Nephron progenitor cell (in vitro differentiated cells): ENCODE measurements around the gene SLC66A1.
"Not testable (repeated sequence)": the region's sequence is repeated elsewhere in the genome, so short reads cannot be mapped to it uniquely, and the experiment has no call there.

Source experiments
- DNase-seq: peaks from one replicate; pipeline ENCODE4 v3.0.0; 2021
- H3K27ac Mint-ChIP-seq: 2 replicates; pipeline ENCODE4 v1.8.0; 2021; ENCODE audit warnings: mild to moderate bottlenecking, moderate library complexity, mixed read lengths
- H3K27me3 Mint-ChIP-seq: 2 replicates; pipeline ENCODE4 v1.8.0; 2021; ENCODE audit warnings: mild to moderate bottlenecking, low read depth, mixed read lengths; ENCODE audit not compliant: poor library complexity
- H3K36me3 Mint-ChIP-seq: 2 replicates; pipeline ENCODE4 v1.8.0; 2021; ENCODE audit warnings: low read depth, mixed read lengths
- H3K4me1 Mint-ChIP-seq: 2 replicates; pipeline ENCODE4 v1.8.0; 2021; ENCODE audit warnings: mixed read lengths
- H3K4me3 Mint-ChIP-seq: 2 replicates; pipeline ENCODE4 v1.8.0; 2021; ENCODE audit warnings: mild to moderate bottlenecking, moderate library complexity, mixed read lengths
- H3K9me3 Mint-ChIP-seq: 2 replicates; pipeline ENCODE4 v1.8.0; 2021; ENCODE audit warnings: mild to moderate bottlenecking, moderate library complexity, mixed read lengths
- CTCF ChIP-seq: fragments of 200-600 bp; sonication (generic); IDR thresholded peaks from 2 replicates; pipeline ENCODE4 v1.5.0; 2021; ENCODE audit warnings: antibody characterized with exemption

Gene SLC66A1

DNA sequence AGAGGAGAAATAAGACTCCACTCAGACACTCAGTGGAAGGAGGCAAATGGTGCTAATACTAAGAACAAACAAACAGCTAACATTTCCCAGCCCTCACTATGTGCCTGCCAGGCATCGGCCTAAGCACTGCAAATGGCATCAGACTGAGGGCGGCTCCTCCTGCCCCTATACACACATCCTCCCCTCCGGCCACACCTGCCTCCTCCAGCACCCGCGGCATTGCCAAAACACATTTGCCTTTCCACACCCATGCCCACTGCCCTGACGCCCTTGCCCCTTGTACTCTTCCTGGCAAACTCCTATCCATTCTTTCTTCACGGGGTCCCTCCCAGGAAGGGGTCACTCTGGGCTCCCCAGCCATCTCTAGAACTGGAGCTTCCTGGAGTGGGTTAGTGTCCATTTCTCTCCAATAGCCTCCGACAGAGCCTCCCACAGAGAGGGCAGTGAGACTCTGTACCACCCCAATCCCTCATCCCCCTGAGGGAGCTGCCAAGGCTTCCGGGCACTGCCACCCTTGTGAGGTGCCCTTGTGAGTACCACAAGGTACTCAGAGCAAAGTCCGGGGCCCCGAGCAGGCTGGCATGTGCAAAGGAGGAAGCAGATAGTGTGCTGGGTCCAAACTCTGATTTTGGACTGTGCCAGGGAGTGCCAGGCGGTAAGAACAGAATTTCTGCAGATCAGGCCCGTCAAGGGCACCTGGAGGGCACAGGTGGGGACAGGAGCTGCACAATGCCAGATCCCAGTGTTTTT, 24.5 kb upstream of the SLC66A1 start:
- peak overlapping the region; percentile 13 for H3K4me3 Mint-ChIP-seq
- H3K36me3 Mint-ChIP-seq: peaks cover 39% of the 10 kb centered on the region
- DNase-seq: no peak
- H3K9me3 Mint-ChIP-seq: peaks cover 33% of the 10 kb centered on the region
- H3K27ac Mint-ChIP-seq: peak overlapping the region; percentile 94
- peaks cover 5% of the 10 kb centered on the region for H3K4me1 Mint-ChIP-seq
- peaks cover 38% of the 10 kb centered on the region for H3K27me3 Mint-ChIP-seq
- no peak for TF ChIP-seq CTCF

GRCh38 chr1:19288324-19289241, 23.5 kb upstream of the SLC66A1 start, which contains the start of gene AKR7A3:
Gene AKR7A3, minus strand, starts transcription at chr1:19288770. Its CDS starts 61 bp downstream, at chr1:19288709.
- not testable (repeated sequence) for H3K4me1 Mint-ChIP-seq
- DNase-seq: peak; percentile 69
- Mint-ChIP-seq H3K4me3 (peak within 1 kb of the TSS; percentile 64), H3K36me3 (peaks cover 47% of the 10 kb centered on the region), H3K9me3 (peaks cover 43% of the 10 kb centered on the region), H3K27ac (peak within 1 kb of the TSS; percentile 94), H3K27me3 (peaks cover 38% of the 10 kb centered on the region)

DNA sequence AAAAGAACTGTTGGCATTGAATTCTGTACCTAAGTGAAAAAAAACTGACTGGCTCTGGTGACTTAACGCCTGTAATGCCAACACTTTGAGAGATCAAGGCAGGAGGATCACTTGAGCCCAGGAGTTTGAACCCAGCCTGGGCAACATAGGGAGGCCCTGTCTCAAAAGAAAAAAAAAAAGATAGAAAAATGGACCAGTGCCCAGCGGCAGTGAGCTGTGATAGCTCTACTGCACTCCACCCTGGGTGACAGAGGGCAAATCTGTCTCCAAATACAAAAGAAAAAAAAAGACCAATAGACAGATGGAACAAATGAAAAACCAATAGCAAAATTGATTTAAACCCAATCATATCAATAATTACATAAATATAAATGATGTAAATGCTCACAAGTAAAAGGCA, 22.9 kb upstream of the SLC66A1 start:
- Mint-ChIP-seq H3K27me3 (peaks cover 40% of the 10 kb centered on the region), H3K9me3 (peaks cover 49% of the 10 kb centered on the region), H3K4me3 (peak overlapping the region; percentile 64), H3K4me1 (peaks cover 5% of the 10 kb centered on the region), H3K27ac (no peak overlapping the region), H3K36me3 (peaks cover 51% of the 10 kb centered on the region)
- TF ChIP-seq CTCF: no peak
- no peak for DNase-seq

DNA sequence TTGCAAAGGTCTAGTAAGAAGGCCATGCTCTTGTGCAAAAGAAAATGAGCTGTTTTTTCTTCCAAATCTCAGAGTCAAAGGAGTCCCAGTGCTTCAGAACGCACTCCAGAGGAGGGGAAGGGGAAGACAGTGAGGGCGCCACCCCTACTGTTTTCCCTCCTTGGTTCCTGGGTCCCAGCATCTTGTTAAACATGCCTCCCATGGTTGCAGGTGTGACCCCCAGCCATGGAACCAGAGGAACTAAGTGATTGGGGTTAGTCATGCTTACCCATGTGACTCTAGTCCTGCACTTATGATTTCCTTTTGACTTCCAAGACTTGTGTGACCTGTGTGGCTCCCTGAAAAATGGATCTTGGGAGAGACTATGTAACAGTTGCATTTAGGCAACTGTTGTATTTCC, 17.5 kb upstream of the SLC66A1 start:
- Mint-ChIP-seq H3K9me3 (peaks cover 74% of the 10 kb centered on the region), H3K27me3 (peaks cover 19% of the 10 kb centered on the region), H3K4me1 (no peaks in the 10 kb centered on the region), H3K36me3 (peaks cover 83% of the 10 kb centered on the region), H3K4me3 (no peak overlapping the region), H3K27ac (no peak overlapping the region)
- DNase-seq: no peak
- no peak for TF ChIP-seq CTCF

GRCh38 chr1:19300211-19300610, 11.9 kb upstream of the SLC66A1 start:
- Mint-ChIP-seq H3K4me1 (no peaks in the 10 kb centered on the region), H3K27me3 (no peaks in the 10 kb centered on the region)
- no peak for DNase-seq

GRCh38 chr1:19304081-19304480, 8.0 kb upstream of the SLC66A1 start:
- H3K4me3 Mint-ChIP-seq, H3K27ac Mint-ChIP-seq, H3K9me3 Mint-ChIP-seq, DNase-seq, H3K4me1 Mint-ChIP-seq, H3K27me3 Mint-ChIP-seq: not testable (repeated sequence)
- H3K36me3 Mint-ChIP-seq: peaks cover 81% of the 10 kb centered on the region

More at GRCh38 chr1:19300211-19300610, 11.9 kb upstream of the SLC66A1 start:
- no peak overlapping the region for H3K27ac Mint-ChIP-seq
- H3K36me3 Mint-ChIP-seq: peaks cover 78% of the 10 kb centered on the region
- TF ChIP-seq CTCF: no peak
- H3K4me3 Mint-ChIP-seq: no peak overlapping the region
- H3K9me3 Mint-ChIP-seq: peaks cover 25% of the 10 kb centered on the region
